ENCODE results near the gene KLF9.

Gene KLF9

GRCh38 chr9:70421272-70422180 is 7.1 kb upstream of the KLF9 start:
- no peak for DNase-seq (ENCODE audit: low read depth)

DNA sequence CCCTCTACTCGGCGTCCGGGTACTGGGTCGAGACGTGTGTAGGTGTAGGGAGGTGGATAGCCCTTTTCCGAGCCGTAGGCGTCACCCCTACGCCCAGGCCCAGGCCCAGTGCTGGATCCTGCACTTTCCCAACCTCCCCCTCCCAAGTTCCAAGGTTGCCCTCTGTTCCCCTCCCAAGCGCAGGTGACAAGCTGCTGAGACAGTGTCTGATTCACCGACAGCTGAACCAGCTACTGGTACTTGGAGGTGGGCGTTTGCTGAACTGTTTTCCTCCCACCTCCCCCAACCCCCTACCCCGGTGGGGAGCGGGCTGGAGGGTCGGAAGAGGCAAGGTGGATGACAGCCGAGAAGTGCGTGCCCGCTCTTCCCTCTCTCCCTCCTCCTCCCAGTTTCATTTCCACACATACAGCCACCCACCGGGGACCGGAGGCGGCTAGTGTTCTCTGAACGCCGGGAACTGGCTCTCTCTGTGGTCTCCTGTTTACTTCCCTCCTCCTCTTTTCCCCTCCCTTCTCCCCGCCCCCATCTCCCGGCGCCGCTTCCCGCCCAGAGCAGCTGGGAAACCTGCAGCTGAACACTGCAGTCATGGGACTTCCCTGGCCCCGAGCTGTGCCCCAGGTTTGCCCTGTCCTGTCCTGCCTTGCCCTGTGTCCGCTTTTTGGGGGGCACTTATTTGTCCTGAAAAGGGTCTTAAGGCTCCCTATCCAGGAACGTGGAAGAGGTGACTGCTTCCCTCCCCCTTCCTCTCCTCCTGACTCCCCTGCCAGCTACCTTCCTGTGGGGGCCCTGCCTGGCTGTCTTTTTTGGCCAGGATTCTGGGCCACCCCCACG is 6.2 kb upstream of the KLF9 start:
- DNase-seq (ENCODE audit: low read depth), result peak; percentile 91

GRCh38 chr9:70419556-70420440 is 5.3 kb upstream of the KLF9 start:
- peak; percentile 98 for DNase-seq (ENCODE audit: low read depth)

DNA sequence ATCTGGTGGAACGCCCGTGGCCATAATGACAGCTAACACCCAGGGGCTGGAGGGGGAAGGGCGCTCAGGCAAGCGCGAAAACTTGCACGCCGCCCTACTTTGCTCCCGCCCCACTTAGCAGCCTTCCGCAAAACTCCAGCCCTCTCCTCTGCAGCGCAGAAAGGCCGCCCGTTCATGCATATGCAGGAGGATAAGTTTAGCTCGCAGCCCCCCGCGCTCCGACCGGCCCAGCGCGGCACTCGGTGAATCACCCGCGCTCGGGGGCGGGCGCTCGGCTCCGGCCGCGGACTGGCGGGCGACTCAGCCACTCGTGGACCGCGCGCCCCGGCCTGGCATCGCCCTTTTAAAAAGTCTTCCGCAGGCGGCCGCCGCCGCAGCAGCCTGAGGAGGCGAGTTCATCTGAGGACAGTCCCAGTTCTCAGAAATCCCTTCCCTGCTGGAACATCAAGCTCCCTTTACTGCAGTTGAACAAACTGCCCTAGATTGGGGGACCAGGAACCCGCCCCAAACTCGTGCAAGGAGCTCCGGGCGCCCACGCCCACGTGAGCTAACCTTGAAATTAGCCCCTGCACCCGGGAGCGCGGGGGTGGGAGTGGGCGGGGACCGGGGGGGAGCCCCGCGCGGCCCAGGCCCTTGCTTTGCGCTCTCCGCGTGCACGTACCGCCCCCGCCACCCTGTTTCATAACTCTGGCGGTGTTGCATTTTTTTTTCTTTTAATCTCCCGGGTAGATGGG is 4.5 kb upstream of the KLF9 start:
- DNase-seq (ENCODE audit: low read depth), result peak; percentile 99

DNA sequence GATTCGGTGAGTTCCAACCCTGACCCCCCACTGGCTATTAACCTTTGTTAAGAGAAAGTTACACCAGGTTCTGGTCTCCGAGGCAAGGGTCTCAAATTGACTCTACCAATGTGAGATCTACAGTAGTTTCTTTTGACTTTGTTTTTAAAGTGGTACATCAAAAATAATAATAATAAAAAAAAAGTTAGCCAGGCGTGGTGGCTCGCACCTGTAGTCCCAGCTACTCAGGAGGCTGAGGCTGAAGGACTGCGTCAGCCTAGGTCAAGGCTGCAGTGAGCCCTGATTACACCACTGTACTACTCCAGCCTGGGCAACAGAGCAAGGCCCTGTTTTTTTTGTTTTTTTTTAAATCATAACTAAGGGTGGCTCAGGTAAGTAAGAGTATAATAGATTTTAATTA is 1.0 kb upstream of the KLF9 start:
- DNase-seq (ENCODE audit: low read depth), result no peak

GRCh38 chr9:70415041-70415440 is 584 bp upstream of the KLF9 start:
- no peak for DNase-seq (ENCODE audit: low read depth)

DNA sequence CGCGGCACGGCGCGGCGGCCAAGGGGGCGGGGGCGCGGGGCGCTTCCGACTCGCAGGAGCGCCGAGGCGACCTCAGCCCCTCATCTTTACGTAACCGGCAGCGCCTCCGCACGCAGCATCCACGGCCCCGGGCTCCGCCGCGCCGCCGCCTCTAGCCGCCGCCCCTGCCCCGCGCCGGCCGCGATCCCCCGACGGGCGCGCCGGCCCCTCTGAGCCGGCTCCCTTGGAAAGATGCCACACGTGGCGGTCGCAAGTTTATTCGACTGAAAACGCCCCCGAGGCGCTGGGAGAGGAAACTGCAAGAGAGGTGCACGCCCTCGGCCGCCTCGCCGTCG is 1.0 kb downstream of the KLF9 start:
- DNase-seq (ENCODE audit: low read depth), result no peak

DNA sequence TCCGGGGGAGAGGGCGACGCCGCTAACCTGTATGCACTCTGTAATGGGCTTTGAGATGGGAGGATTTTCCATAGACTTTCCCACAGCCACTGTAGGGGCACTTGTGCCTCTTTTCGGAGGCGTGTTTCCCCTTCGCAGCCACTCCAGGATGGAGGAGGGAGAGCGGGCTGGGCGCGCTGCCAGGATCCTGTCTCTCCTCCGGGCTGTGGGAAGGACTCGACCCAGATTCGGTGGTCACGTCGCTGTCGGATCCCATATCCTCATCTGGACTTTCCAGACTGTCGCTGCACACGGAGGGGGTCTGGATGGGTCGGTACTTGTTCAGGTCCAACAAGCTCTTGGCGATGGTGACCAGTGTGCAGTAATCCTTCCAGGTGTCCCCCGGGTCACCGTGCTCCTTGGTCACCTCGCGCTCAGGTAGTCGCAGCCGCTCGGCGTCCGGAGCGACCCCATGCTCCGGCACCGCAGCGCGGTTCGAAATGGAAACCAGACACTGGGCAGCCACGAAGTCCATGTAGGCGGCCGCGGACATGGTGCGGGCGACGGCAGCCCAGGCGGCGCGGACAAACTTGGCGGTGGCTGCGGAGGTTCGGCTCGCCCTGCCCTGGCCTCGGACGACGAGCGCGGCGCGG is 1.5 kb downstream of the KLF9 start:
- peak; percentile 58 for DNase-seq (ENCODE audit: low read depth)

- peak; percentile 87 for DNase-seq (ENCODE audit: low read depth)
These were observed 2.3 kb downstream of the KLF9 start for GRCh38 chr9:70411930-70412831.

DNA sequence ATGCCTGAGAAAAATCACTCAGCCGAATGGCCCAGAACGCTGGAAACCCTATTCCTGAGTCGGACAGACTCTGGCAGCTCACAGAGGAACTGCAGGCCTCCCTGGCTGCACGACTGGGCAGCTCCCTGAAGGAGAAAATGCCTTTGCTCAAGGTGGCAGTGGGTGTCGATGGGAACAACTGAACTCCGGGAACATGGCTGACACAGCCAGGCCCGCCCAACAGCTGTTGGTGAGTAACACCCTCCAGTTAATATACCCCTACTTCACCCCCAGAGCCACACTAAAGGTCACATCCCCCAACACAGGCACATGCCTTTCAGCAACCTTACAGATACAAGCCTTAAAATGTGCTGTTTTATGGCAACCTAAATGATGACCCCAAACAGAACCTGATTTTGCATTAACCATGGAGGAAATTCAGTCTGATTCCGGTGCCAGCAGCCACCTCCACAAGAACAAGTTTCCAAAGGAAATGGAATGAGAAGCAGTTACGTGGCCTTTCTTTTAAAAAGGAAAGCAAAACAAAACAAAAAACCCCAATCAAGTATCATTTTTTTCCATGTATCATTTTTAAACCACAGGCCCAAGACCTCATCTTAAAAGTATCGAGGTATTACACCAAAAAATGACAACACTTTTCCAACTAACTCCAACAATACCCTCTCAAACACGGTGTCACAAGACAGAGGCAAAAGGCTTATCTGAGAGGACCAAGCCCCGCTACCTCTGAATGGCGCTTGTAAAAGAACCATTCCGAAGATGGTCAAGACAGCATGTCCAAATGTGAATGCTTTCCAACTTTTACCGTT is 3.1 kb downstream of the KLF9 start:
- DNase-seq (ENCODE audit: low read depth), result no peak

DNA sequence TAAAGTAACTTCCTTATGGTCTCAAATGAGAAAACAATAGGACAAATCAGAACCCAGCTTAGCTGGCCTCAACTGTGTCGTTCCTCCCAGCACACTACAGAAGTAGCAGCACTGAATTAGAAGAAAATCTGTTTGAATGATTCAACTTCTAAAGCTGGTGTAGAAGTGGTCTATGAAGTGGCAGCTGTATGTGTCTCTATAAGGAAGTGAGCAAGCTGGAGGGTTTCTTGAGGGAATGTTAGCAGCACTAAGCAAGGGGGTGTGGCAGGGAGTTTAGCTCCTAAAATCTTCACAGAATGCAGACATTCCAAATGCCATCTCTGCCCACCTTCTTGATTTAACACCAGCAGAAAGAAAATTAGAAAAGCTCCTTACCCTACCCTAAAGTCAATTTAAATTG is 4.1 kb downstream of the KLF9 start:
- no peak for DNase-seq (ENCODE audit: low read depth)

- no peak for DNase-seq (ENCODE audit: low read depth)
These were observed 4.7 kb downstream of the KLF9 start for GRCh38 chr9:70409800-70410199.

DNA sequence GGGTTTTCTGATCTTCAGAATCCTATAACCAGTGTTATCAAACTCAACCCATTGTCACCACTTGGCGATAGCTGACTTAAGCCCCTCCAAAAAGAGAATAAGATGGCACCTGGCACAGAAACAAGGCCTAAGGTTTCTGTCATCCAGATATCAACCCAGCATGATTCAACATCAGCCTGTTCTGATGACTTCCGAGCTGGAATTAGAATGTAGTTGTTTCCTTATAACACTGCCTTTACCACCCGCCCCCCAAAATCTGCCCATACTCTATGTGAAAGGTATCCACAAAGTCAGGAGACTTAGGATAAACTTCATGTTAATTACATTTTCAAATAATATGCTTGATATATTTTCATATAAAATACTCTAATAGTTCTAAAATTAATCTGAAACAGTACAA is 5.2 kb downstream of the KLF9 start:
- no peak for DNase-seq (ENCODE audit: low read depth)

- no peak for DNase-seq (ENCODE audit: low read depth)
These were observed 5.9 kb downstream of the KLF9 start for GRCh38 chr9:70408393-70409040.

- no peak for DNase-seq (ENCODE audit: low read depth)
These were observed 7.4 kb downstream of the KLF9 start for GRCh38 chr9:70407081-70407503.

- DNase-seq (ENCODE audit: low read depth), result no peak
These were observed 8.0 kb downstream of the KLF9 start for GRCh38 chr9:70406434-70406862.

DNA sequence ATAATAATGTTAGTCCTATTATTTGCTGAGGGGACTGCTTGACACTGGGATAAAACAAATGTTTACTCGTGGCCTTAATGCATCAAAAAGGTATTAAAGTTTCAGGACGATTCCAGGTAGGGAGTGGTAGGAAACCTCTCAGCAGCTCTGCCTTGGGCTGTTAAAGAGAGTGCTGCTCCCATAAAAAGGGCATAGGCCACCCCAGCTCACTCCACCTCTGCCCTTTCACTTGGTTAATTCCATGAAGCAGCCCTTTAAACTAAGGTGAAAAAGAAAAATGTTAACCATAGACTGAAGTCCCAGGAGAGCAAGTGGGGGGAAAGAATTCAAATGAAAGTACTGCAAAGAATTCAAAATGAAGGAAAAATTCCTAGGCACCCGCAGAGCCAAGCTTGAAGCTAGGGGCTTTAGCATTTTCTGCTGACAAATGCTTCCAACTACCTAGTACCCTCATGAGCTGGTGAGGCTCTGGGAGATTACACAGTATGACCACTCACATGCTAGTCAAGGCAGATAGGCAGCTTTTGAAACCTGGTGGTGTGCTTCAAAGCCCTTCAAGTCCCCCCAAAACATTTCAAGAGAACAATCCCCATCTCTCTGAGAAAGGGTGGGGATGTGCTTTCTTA is 8.5 kb downstream of the KLF9 start:
- no peak for DNase-seq (ENCODE audit: low read depth)

DNA sequence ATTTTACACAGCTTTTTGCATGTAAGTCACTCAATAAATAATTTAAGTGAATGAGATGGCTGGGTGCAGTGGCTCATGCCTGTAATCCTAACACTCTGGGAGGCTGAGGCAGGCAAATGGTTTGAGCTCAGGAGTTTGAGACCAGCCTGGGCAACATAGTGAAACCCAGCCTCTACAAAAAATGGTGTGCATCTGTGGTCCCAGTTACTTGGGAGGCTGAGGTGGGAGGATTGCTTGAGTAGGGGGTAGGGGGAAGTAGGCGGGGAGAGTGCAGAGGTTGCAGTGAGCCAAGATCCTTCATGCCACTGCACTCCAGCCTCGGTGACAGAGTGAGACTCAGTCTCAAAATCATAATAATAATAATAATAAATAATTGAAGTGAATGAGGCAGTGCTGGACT is 10.2 kb downstream of the KLF9 start:
- no peak for DNase-seq (ENCODE audit: low read depth)

All from fibroblast of the conjunctiva (primary cell).